HepG2 (cell line): ENCODE data around the gene NUF2. TPM values are rescaled to one million over a fixed set of nuclear protein-coding genes. Genes with fewer than 3 reads are reported as not detected.

Experiments used
- ATAC-seq: fragments of 200-7000 bp; cut with Tn5 transposase; 3 replicates; pipeline ENCODE4 v1.9.1; 2020; ENCODE audit warnings: mild to moderate bottlenecking, moderate library complexity
- BruUV-seq: library from RNA; stranded (reverse); fragments of 400-500 nt; replicated peaks from 2 replicates; lab custom pipeline; 2021; lab: Mats Ljungman, UMichigan
- CTCF ChIA-PET: fragments of 300-600 bp; formaldehyde crosslinking; extraction: SDS; loops from one replicate; lab custom pipeline; 2021; ENCODE audit warnings: low total read pairs, inconsistent platforms, low intra/inter-chr PET ratio; lab: Yijun Ruan, JAX
- POLR2A ChIA-PET: fragments of 350-600 bp; sonication (Branson Sonifier 250); formaldehyde crosslinking; loops from one replicate; lab custom pipeline; 2020; ENCODE audit warnings: antibody characterized with exemption, inconsistent platforms; lab: Yijun Ruan, JAX
- DNase-seq: peaks from one replicate; pipeline ENCODE4 v3.0.0-alpha.2; 2015; ENCODE audit warnings: low spot score
- FAIRE-seq: peaks from 3 replicates; lab custom pipeline; 2011; peaks lifted over from hg19 to GRCh38; lab: Jason Lieb, UNC
- H2AFZ ChIP-seq: one replicate; pipeline ENCODE4 v1.6.1; 2011; ENCODE audit warnings: low read length, inconsistent platforms
- H3K27ac ChIP-seq: fragments of 300-600 bp; 3 replicates; pipeline ENCODE4 v1.8.0; 2011; ENCODE audit warnings: mixed run types, mild to moderate bottlenecking, mixed read lengths, low read length, inconsistent platforms; ENCODE audit not compliant: insufficient read depth; ENCODE audit errors: extremely low read length
- H3K27me3 ChIP-seq, 2 experiments: fragments of 200-600 bp in 1 of 2; 2 replicates in 1 of 2; 3 replicates in 1 of 2; pipeline versions ENCODE4 v1.6.0 to v1.8.0; 2011; ENCODE audit warnings: low read length in 2 of 2, mild to moderate bottlenecking in 2 of 2, moderate library complexity in 2 of 2, inconsistent platforms in 1 of 2; ENCODE audit not compliant: insufficient read depth in 2 of 2, control insufficient read depth in 1 of 2
- H3K36me3 ChIP-seq, 2 experiments: fragments of 200-600 bp in 1 of 2; replicated peaks in 1 of 2; 2 replicates in 1 of 2; 3 replicates in 1 of 2; pipeline versions ENCODE4 v1.5.1 to v1.8.0; 2011; ENCODE audit warnings: low read length in 2 of 2, inconsistent platforms in 1 of 2; ENCODE audit not compliant: insufficient read depth in 2 of 2, control insufficient read depth in 1 of 2
- H3K4me1 ChIP-seq: 2 replicates; pipeline ENCODE4 v1.5.1; 2012; ENCODE audit warnings: low read length, inconsistent platforms; ENCODE audit not compliant: insufficient read depth
- H3K4me2 ChIP-seq: 2 replicates; pipeline ENCODE4 v1.6.0; 2011; ENCODE audit warnings: low read depth, low read length, inconsistent platforms
- H3K4me3 ChIP-seq, 3 experiments: fragments of 200-600 bp in 1 of 3; sonication (generic), shearing (Covaris generic) in 1 of 3; replicated peaks in 1 of 3; 2 replicates each; pipeline ENCODE4 v1.5.1; 2011 to 2016; ENCODE audit warnings: low read length in 3 of 3, inconsistent platforms in 2 of 3, low read depth in 2 of 3, mild to moderate bottlenecking in 2 of 3, control low read depth in 1 of 3, mixed read lengths in 1 of 3; ENCODE audit not compliant: insufficient read depth in 1 of 3
- H3K79me2 ChIP-seq: one replicate; pipeline ENCODE4 v1.6.1; 2011; ENCODE audit warnings: low read length, inconsistent platforms; ENCODE audit not compliant: insufficient read depth
- H3K9ac ChIP-seq: 2 replicates; pipeline ENCODE4 v1.6.0; 2011; ENCODE audit warnings: mild to moderate bottlenecking, low read depth, low read length, inconsistent platforms; ENCODE audit not compliant: insufficient read depth
- H3K9me3 ChIP-seq: 2 replicates; pipeline ENCODE4 v1.5.1; 2012; ENCODE audit warnings: mild to moderate bottlenecking, low read length
- H4K20me1 ChIP-seq: 2 replicates; pipeline ENCODE4 v1.6.0; 2011; ENCODE audit warnings: inconsistent platforms, mild to moderate bottlenecking, low read length, moderate library complexity; ENCODE audit not compliant: insufficient read depth
- CCAR2 ChIP-seq: fragments of 200-400 bp; formaldehyde crosslinking; optimal IDR thresholded peaks from 2 replicates; pipeline ENCODE3; 2018; ENCODE audit warnings: low read depth, mild to moderate bottlenecking, low read length, moderate library complexity
- FOSL1 ChIP-seq: sonication (generic); formaldehyde crosslinking; IDR thresholded peaks from 2 replicates; pipeline ENCODE4 v1.9.0; 2021; ENCODE audit warnings: missing genetic modification reagents, borderline replicate concordance
- FOXO1 ChIP-seq: sonication (generic); formaldehyde crosslinking; IDR thresholded peaks from 2 replicates; pipeline ENCODE4 v1.4.0; 2020; ENCODE audit warnings: missing genetic modification reagents
- HMG20B ChIP-seq: conservative IDR thresholded peaks from 2 replicates; pipeline ENCODE4 v1.6.1; 2016; ENCODE audit warnings: missing genetic modification reagents, missing compliant biosample characterization
- MAFF ChIP-seq: IDR thresholded peaks from 2 replicates; pipeline ENCODE4 v1.6.1; 2011; ENCODE audit warnings: low read depth, low read length, improper control_type of control experiment
- MAFK ChIP-seq, 2 experiments: IDR thresholded peaks in 1 of 2; conservative IDR thresholded peaks in 1 of 2; 2 replicates each; pipeline ENCODE4 v1.6.1; 2011; ENCODE audit warnings: improper control_type of control experiment in 2 of 2, low read length in 2 of 2
- MTF2 ChIP-seq: sonication (generic); formaldehyde crosslinking; IDR thresholded peaks from 2 replicates; pipeline ENCODE4 v1.5.0; 2020; ENCODE audit warnings: missing genetic modification reagents, borderline replicate concordance
- MZF1 ChIP-seq: sonication (generic); formaldehyde crosslinking; IDR thresholded peaks from 2 replicates; pipeline ENCODE4 v1.8.1; 2023; ENCODE audit warnings: mild to moderate bottlenecking, missing genetic modification reagents, borderline replicate concordance
- NFE2L2 ChIP-seq: fragments of 150-350 bp; IDR thresholded peaks from 2 replicates; pipeline ENCODE4 v1.6.1; 2014; ENCODE audit warnings: low read length
- SYNCRIP ChIP-seq: fragments of 200-400 bp; formaldehyde crosslinking; IDR thresholded peaks from 2 replicates; pipeline ENCODE4 v1.6.1; 2018; ENCODE audit warnings: mild to moderate bottlenecking, low read depth, low read length; ENCODE audit not compliant: insufficient read depth
- ZFP36 ChIP-seq: fragments of 150-350 bp; IDR thresholded peaks from 2 replicates; pipeline ENCODE4 v1.6.1; 2018; ENCODE audit warnings: borderline replicate concordance, low read length, low read depth; ENCODE audit not compliant: partially characterized antibody
- ZKSCAN5 ChIP-seq: sonication (generic); formaldehyde crosslinking; IDR thresholded peaks from 2 replicates; pipeline ENCODE4 v1.5.1; 2020; ENCODE audit warnings: mild to moderate bottlenecking, missing genetic modification reagents
- ZNF512B ChIP-seq: sonication (generic); formaldehyde crosslinking; IDR thresholded peaks from 2 replicates; pipeline ENCODE4 v1.5.1; 2020; ENCODE audit warnings: missing genetic modification reagents, mild to moderate bottlenecking, borderline replicate concordance
- ZNF615 ChIP-seq: sonication (generic); formaldehyde crosslinking; IDR thresholded peaks from 2 replicates; pipeline ENCODE4 v1.5.0; 2020; ENCODE audit warnings: mild to moderate bottlenecking, missing genetic modification reagents, borderline replicate concordance
- ZNF740 ChIP-seq: sonication (generic); formaldehyde crosslinking; IDR thresholded peaks from 2 replicates; pipeline ENCODE4 v1.4.0; 2020; ENCODE audit warnings: missing genetic modification reagents
- WGBS: methylation state at CpG from one replicate; pipeline ENCODE4 v1.1.6; 2017; ENCODE audit warnings: low lambda C conversion rate; 5-methylcytosine and 5-hydroxymethylcytosine counted together
- in situ Hi-C: cut with HindIII; loops from 2 replicates; pipeline ENCODE4 v1.10.0; 2017; ENCODE audit warnings: low pct_unique_long_range_greater_than_20kb; ENCODE audit not compliant: extremely low pct_ligation_motif_present
- intact Hi-C: fragments of 100-400 bp; cut with micrococcal nuclease; formaldehyde crosslinking; loops from one replicate; pipeline ENCODE4 v1.10.0; 2022; ENCODE audit not compliant: unreplicated experiment
- polyA plus RNA-seq, 8 experiments: library from polyadenylated mRNA; depleted of rRNA in 3 of 8; stranded (reverse) in 7 of 8; unstranded in 1 of 8; fragments of >200 nt; fragmentation: Illumina TruSeq in 4 of 8; extraction: Trizol in 4 of 8; gene quantifications; 2 replicates each; pipeline versions ENCODE4 v1.2.1 to v1.2.3, GENCODE V29; 2011 to 2016; ENCODE audit warnings: low read depth in 4 of 8, missing spikeins in 1 of 8, mixed read lengths in 1 of 8; ENCODE audit not compliant: insufficient read depth in 1 of 8
- total RNA-seq, 5 experiments: library from RNA; depleted of rRNA; stranded (reverse); fragments of >200 nt; fragmentation: Illumina TruSeq; extraction: Trizol; gene quantifications; 2 replicates each; pipeline ENCODE4 v1.2.3, GENCODE V29; 2016; ENCODE audit warnings: low read depth in 1 of 5
- TF ChIP-seq, protein P1 (sequence below): sonication (generic); formaldehyde crosslinking; IDR thresholded peaks from 2 replicates; pipeline ENCODE4 v1.4.0; 2020; ENCODE audit warnings: mild to moderate bottlenecking, missing genetic modification reagents
- TF ChIP-seq, protein P2 (sequence below): sonication (generic); formaldehyde crosslinking; IDR thresholded peaks from 2 replicates; pipeline ENCODE4 v1.8.0; 2022; ENCODE audit warnings: mild to moderate bottlenecking, missing genetic modification reagents, moderate library complexity
- TF ChIP-seq, protein P3 (sequence below): sonication (generic); formaldehyde crosslinking; IDR thresholded peaks from 2 replicates; pipeline ENCODE4 v1.4.0; 2020; ENCODE audit warnings: mild to moderate bottlenecking, missing genetic modification reagents

The NUF2 gene
- total and polyA plus RNA-seq, 2 of the 13 experiments (the other 11 are each of a cell fraction or from before 2014, with no cell fraction given) = 26.0 to 39.4 TPM

- TF ChIP-seq CCAR2 (no peak), ZNF512B (CRISPR knock-in tag) (no peak), NFE2L2 (peak; percentile 77), MAFF (peak; percentile 80), FOSL1 (no peak), ZFP36 (no peak), ZNF740 (CRISPR knock-in tag) (no peak), MAFK (conservative IDR thresholded peaks at IDR 0.05 in 1 of 2, IDR thresholded peaks at IDR 0.05 in 1 of 2; ENCODE audit: low read length in 2 of 2) (peak; percentile 81 to 83)
These were observed 46.5 kb upstream of the NUF2 start (continued) for GRCh38 chr1:163275222-163275621.

- H3K9ac ChIP-seq = no peak overlapping the region
- ATAC-seq = no peak
- 96% methylated on average over 1 of the region's 1 CpG for WGBS
- no peak overlapping the region for H3K4me2 ChIP-seq
- no peaks in the 10 kb centered on the region for H4K20me1 ChIP-seq
- H3K4me3 ChIP-seq = no peak overlapping the region
- H3K4me1 ChIP-seq = peaks cover 10% of the 10 kb centered on the region
- no peak overlapping the region for H2AFZ ChIP-seq
- no peaks in the 10 kb centered on the region for H3K79me2 ChIP-seq
- DNase-seq = no peak
- 0 out of 5 replicates have a peak, but pooled peaks cover 0 to 3% of the 10 kb centered on the region in 2 experiments for H3K36me3 ChIP-seq
- CTCF ChIA-PET = no interaction called here
- intact Hi-C loops (no loop called here), in situ Hi-C loops (no loop called here)
- no peak overlapping the region for H3K27ac ChIP-seq
- BruUV-seq = no TSS peak
- FAIRE-seq = no peak
- POLR2A ChIA-PET = no interaction called here
- peaks cover 13% of the 10 kb centered on the region; the same call in 1 of the 2 replicates for H3K9me3 ChIP-seq
- H3K27me3 ChIP-seq = no peaks in the 10 kb centered on the region; a peak in 1 of 5 replicates
- TF ChIP-seq, protein P1, sequence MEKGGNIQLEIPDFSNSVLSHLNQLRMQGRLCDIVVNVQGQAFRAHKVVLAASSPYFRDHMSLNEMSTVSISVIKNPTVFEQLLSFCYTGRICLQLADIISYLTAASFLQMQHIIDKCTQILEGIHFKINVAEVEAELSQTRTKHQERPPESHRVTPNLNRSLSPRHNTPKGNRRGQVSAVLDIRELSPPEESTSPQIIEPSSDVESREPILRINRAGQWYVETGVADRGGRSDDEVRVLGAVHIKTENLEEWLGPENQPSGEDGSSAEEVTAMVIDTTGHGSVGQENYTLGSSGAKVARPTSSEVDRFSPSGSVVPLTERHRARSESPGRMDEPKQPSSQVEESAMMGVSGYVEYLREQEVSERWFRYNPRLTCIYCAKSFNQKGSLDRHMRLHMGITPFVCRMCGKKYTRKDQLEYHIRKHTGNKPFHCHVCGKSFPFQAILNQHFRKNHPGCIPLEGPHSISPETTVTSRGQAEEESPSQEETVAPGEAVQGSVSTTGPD (CRISPR knock-in tag) = no peak
- TF ChIP-seq FOXO1 (CRISPR knock-in tag) (no peak), ZNF615 (CRISPR knock-in tag) (no peak), ZKSCAN5 (CRISPR knock-in tag) (no peak), MTF2 (CRISPR knock-in tag) (no peak), MZF1 (CRISPR knock-in tag) (no peak), SYNCRIP (no peak), HMG20B (CRISPR knock-in tag) (no peak)
- TF ChIP-seq, protein P2, sequence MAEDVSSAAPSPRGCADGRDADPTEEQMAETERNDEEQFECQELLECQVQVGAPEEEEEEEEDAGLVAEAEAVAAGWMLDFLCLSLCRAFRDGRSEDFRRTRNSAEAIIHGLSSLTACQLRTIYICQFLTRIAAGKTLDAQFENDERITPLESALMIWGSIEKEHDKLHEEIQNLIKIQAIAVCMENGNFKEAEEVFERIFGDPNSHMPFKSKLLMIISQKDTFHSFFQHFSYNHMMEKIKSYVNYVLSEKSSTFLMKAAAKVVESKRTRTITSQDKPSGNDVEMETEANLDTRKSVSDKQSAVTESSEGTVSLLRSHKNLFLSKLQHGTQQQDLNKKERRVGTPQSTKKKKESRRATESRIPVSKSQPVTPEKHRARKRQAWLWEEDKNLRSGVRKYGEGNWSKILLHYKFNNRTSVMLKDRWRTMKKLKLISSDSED = no peak
- TF ChIP-seq, protein P3, sequence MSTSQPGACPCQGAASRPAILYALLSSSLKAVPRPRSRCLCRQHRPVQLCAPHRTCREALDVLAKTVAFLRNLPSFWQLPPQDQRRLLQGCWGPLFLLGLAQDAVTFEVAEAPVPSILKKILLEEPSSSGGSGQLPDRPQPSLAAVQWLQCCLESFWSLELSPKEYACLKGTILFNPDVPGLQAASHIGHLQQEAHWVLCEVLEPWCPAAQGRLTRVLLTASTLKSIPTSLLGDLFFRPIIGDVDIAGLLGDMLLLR (CRISPR knock-in tag) = no peak
These were observed 43.2 kb upstream of the NUF2 start for GRCh38 chr1:163278602-163279001.
